ENCODE data around the gene SNX32.

SNX32 gene

GRCh38 chr11:65792456-65792855, 41.3 kb upstream of the SNX32 start:
- TF ChIP-seq CTCF (IDR thresholded peaks at IDR 0.05; ENCODE audit: insufficient read depth, low read length, missing control alignments), result no peak
- no peak for DNase-seq (ENCODE audit: low read depth, low spot score)
- POLR2A ChIA-PET, result no interaction called here
- CTCF ChIA-PET, result interaction anchor here (1.2 to 6.4 kb wide), 4 partner anchors 9 to 26 kb away, joined by 3 to 45 read pairs (median 12); partner anchors contain the start of gene AP5B1
- no peak overlapping the region for H3K4me3 ChIP-seq (ENCODE audit: low read depth, low read length)

GRCh38 chr11:65793144-65793581, 40.6 kb upstream of the SNX32 start:
- POLR2A ChIA-PET, result no interaction called here

DNA sequence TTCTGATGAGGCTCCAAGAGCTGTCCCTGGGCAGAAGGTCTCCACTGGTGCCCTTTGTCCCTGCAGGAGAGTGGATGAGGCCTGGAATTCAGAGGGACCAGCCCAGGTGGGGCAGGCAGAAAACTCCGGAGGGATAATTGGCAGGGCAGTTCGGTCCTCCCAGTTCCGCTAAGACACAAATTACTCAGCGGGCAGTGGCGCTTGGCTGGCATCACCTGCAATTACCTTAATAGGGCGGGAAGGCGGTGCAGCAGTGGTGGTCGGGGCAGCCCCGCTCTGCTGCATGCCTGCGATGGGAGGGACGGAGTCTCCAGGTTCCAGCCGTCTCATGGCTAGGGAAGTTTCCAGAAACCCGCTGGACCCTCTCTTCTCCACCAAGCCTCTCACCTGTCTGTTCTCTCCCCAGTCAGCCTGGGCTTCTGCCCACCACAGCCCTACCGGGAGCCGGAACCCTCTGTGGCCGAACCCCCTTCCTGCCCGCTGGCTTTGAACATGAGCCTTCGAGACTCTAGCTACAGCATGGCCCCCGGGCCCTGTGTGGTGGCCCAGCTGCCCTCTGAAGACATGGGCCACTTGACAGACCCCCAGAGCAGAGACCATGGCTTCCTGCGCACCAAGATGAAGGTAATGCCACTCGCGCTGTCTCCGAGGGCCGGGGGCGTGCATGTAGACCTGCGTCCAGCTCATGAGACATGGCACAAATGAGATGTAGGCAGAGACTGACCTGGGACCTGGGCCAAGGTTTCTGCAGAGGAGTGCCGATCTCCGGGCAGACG, 40.0 kb upstream of the SNX32 start:
- ChIA-PET POLR2A (no interaction called here), CTCF (interaction anchor here (0.9 to 6.4 kb wide), 5 partner anchors 9 to 83 kb away, joined by 3 to 45 read pairs (median 7); partner anchors contain the start of gene AP5B1)
- TF ChIP-seq CTCF (IDR thresholded peaks at IDR 0.05; ENCODE audit: insufficient read depth, low read length, missing control alignments), result no peak
- no peak overlapping the region for H3K4me3 ChIP-seq (ENCODE audit: low read depth, low read length)
- no peak for DNase-seq (ENCODE audit: low read depth, low spot score)

More at GRCh38 chr11:65793144-65793581, 40.6 kb upstream of the SNX32 start:
- no peak overlapping the region for H3K4me3 ChIP-seq (ENCODE audit: low read depth, low read length)
- CTCF ChIA-PET, result interaction anchor here (1.2 to 6.4 kb wide), 5 partner anchors 9 to 82 kb away, joined by 3 to 45 read pairs (median 7); partner anchors contain the start of gene AP5B1
- TF ChIP-seq CTCF (IDR thresholded peaks at IDR 0.05; ENCODE audit: insufficient read depth, low read length, missing control alignments), result no peak
- DNase-seq (ENCODE audit: low read depth, low spot score), result no peak

GRCh38 chr11:65794570-65795510, 38.9 kb upstream of the SNX32 start:
- ChIA-PET POLR2A (no interaction called here), CTCF (interaction anchor here (2.1 to 2.6 kb wide), 2 partner anchors 15 to 84 kb away, joined by 7 to 11 read pairs; no protein-coding TSS in a partner anchor)
- H3K4me3 ChIP-seq (ENCODE audit: low read depth, low read length), result no peak overlapping the region
- no peak for DNase-seq (ENCODE audit: low read depth, low spot score)
- no peak for TF ChIP-seq CTCF (IDR thresholded peaks at IDR 0.05; ENCODE audit: insufficient read depth, low read length, missing control alignments)

DNA sequence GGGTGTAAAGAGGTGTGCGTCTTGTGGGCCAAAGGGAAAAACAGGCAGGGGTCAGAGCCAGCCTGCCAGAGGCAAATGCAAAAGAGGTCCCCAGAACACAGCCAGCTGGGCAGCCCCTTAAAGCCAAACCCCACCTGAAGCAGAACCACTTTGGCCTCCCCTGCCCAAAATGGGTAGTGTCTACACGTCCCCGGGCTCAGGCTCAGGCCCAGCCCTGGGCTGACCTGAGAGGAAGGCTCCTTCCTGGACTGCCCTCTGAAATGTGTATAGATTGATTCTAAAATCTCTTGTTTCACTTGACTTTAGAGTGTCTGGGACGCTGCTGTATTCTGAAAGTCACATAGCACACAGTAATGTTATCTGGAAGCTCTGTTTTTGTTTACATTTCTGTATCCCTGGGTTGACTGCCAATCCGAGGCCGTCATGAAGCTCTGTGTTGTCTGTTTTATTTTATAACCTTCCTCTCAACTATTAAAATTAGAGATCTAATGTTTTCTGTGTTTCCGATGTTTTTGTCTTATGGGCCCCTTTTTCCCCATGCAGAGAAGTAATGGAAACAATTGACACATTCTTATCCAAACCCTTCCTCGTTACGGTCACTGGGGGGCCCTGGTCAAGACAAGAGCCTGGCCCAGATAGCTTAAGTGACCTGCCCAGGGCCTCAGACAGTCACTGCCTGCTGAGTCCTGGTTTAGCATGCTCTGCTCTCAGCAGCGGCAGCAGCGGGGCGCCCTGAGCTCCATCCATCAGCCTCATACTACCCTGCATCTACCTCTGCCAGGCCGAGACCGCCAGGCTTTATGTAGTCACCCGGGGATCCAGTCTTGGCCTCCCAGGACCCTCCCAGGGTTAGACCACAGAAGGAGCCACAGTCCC, 36.8 kb upstream of the SNX32 start:
- TF ChIP-seq CTCF (IDR thresholded peaks at IDR 0.05; ENCODE audit: insufficient read depth, low read length, missing control alignments), result no peak
- POLR2A ChIA-PET, result no interaction called here
- CTCF ChIA-PET, result interaction anchor here (0.8 to 3.5 kb wide), 6 partner anchors 10 to 85 kb away, joined by 3 to 25 read pairs (median 5); no protein-coding TSS in a partner anchor
- H3K4me3 ChIP-seq (ENCODE audit: low read depth, low read length), result no peak overlapping the region
- DNase-seq (ENCODE audit: low read depth, low spot score), result no peak

Measured in AG04449 (cell line).